GM12872 (cell line): ENCODE measurements around the gene RAB11FIP5.

Experiments used
- TF ChIP-seq, protein P1 (sequence below): IDR thresholded peaks from 3 replicates; pipeline ENCODE4 v1.5.1; 2011; ENCODE audit warnings: low read depth, mild to moderate bottlenecking, low read length, moderate library complexity; ENCODE audit not compliant: insufficient read depth

Gene RAB11FIP5

DNA sequence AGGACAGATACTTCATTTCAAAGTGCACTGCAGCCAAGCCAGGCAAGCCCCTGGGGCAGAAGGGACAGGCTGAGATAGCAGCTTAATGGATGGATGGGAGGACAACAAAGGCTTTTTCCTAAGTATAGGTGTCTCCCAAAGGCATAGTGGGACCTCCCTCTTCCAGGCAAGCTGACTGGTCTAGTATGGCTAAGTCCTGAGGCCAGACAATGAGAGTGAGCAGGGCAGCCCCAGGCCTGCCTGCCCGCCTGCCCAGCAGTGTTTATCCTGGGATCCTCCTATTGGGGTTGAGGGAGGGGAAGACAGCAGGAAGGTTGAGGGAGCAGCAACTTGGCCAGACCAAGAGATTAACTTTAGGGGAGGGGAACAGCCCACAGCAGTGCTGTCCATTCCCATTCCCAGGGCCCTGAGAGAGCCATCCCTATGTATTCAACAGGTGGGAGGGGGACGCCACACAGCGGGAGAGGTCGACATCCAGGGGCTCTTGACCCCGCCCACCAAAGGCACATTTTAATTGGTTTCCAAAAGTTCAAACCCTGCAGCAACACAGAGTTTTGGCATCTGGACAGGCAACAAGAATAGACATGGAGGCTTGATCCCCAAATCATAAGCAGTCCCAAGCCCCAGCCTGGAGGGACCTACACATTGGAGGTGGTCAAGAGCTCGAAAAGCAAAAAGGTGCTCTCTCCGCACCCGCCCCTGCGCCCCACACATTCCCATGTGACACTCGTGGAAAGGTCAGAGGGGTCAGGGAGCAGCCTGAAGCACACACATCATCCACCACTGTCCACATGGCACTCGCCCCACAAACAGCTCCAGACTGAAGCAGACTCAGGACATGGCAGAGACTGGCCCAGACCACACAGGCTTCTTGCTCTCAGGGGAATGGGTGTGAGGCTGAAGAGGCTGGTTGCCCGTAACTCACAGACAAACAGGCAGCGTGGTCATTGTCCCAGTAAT is 38.4 kb downstream of the RAB11FIP5 start:
- TF ChIP-seq, protein P1, sequence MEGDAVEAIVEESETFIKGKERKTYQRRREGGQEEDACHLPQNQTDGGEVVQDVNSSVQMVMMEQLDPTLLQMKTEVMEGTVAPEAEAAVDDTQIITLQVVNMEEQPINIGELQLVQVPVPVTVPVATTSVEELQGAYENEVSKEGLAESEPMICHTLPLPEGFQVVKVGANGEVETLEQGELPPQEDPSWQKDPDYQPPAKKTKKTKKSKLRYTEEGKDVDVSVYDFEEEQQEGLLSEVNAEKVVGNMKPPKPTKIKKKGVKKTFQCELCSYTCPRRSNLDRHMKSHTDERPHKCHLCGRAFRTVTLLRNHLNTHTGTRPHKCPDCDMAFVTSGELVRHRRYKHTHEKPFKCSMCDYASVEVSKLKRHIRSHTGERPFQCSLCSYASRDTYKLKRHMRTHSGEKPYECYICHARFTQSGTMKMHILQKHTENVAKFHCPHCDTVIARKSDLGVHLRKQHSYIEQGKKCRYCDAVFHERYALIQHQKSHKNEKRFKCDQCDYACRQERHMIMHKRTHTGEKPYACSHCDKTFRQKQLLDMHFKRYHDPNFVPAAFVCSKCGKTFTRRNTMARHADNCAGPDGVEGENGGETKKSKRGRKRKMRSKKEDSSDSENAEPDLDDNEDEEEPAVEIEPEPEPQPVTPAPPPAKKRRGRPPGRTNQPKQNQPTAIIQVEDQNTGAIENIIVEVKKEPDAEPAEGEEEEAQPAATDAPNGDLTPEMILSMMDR = no peak

DNA sequence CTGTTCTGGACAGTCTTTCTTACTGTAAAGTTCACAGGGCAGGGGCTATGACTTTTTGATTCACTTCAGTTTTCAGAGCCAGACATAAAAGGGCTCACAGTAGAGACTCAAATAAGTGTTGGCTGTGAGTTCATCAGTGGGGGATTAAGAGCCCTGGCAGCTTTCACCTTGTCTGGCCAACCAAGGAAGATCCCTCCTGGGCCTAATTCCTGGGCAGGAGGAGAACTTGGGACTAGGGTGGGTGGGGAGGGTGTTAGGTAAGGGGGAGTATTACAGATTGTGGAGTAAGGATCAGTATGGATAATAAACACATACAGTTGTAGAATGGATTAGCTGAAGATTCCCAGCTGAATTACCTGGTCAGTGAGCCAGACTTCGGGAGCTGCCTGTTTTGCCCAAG is 40.3 kb downstream of the RAB11FIP5 start:
- TF ChIP-seq, protein P1 = no peak

DNA sequence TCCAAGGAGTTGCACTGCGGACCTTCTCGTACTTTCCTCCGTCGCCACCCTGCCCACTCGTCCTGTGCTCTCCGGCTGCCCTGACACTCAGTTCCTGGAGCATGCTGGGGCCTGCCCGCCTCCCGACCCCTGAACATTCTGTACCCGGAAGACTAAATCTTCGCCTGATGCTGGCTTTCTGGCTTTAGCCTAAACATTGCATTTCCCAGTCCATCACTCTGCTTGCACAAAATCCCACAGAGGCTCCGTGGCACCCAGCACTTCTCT is 40.7 kb downstream of the RAB11FIP5 start:
- TF ChIP-seq, protein P1 = no peak

DNA sequence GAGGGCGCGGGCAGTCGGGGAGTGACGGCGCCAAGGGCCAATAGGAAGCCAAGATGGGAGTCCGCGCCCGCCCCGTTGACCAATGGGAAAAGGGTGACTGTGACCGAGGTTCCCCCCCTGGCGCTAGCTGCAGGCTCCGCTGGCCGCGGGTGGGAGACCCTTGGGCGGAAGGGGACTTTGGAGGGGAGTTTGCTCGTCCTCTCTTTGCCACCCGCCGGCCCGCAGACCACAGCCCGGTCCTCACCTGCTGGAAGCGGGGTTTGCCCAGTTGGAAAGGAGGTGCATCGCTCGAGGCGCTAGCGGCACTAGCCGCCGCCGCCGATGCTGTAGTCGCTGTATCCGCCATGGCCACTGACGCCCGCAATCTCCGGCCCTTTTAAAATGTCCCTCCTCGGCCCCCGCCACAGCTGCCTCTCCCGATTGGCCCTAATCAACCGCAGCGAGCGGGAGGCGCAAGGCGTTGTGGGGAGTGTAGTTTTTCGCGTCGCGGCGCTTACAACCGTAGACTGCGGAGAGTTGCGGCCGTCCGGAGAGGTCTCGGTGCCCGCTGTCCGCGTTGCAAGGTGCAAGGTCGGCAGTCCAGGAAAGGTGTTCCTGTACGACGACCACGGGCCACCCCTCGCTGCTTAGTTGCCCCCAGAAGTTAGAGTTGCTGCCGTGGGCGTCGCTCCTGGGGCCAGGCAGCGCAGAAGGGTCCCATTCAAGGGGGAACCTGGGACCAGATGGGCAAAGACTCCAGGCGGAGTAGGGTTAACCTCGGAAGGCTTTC is 41.2 kb downstream of the RAB11FIP5 start, which contains the start of gene SFXN5:
Gene SFXN5, minus strand, starts transcription at position 353 of the 769 bp plus-strand sequence. Its CDS starts 7 bp downstream, at position 346.
- TF ChIP-seq, protein P1 = 0 out of 3 replicates have a peak, but pooled peaks have one; percentile 6

DNA sequence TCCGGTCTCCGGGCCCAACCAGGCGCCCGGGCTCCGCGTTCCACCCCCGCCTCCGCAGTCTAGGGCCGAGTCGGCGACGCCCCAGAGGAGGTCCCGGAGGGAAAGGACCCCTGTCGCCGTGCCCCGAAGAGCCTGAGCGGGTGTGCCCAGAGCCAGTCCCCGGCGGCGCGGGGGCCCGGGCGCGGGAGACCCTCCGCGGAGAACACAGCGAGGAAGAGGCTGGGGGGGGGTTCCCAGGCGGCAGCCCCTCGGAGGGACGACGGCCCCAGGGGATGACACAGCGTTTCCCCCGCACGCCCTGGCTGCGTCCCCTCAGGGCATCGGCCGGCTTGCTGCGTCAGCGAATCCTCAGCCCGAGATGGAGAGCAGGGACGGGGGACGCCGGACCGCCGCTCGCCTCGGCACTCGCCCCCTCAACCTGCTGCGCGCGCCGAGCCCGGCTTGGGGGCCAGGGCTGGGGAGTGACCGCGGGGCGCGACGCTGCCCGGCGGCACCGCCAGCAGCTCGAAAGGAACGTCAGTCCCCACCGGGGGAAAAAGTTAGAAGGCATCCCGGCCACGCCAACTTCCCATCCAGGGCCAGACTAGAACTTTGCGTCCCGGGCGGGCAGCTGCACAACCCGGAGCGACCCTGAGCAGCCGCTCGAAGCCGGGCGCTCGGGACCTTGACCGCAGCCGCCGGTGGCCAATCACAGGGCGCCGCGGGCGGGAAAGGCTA is 41.9 kb downstream of the RAB11FIP5 start:
- TF ChIP-seq, protein P1 = no peak

DNA sequence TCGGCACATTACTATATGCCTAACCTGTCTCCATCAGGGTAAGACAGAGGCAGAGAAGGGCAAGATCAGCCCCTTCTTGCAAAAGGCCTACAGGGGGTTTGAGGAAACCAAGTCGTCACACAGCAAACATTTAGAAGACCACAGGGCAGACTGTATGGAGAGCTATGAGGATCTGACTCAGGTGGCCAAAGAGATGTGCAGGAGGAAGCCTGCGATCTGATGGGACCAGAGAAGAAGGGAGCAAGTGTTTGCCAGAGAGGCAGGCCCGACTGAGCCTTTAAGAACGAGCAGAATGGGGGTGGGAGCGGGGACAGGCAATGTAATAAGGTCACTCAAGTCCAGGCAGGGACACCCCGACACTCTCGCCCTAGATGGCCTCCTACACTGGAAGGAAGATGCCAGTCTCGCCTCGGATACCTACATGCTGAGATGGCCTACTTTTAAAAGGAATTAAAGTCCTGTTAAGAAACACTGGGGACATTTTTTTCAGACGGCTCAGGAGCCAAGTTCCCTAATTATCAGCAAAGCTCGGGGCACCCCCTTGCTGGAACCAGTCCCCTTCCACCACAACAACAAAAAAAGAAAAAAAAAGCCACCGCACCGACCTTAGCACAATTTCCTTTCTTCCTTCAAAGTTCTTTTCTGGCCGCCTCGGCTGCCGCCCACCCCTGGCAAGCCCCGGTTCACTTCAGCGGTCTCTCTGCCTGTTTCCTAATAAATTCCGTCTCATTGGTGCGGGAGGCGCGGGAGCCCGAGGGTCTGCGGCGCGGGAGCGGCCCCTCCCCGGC is 42.7 kb downstream of the RAB11FIP5 start:
- TF ChIP-seq, protein P1 = no peak
